ENCODE results near the gene CDK17.

- TF ChIP-seq CTCF (IDR thresholded peaks at IDR 0.05) (no peak), EP300 (IDR thresholded peaks at IDR 0.05) (no peak), POLR2A (IDR thresholded peaks at IDR 0.05) (no peak)
These were observed 72.9 kb downstream of the CDK17 start for GRCh38 chr12:96327346-96327745.
